Activated B cell treated with CpG ODN at 0.5 μM for 24 hours (primary cell): ENCODE measurements around the gene ZNF319. TPM values are rescaled to one million over a fixed set of nuclear protein-coding genes. Genes with fewer than 3 reads are reported as not detected.

Source experiments
- ATAC-seq: fragments of 200-7000 bp; cut with Tn5 transposase; one replicate; pipeline ENCODE4 v1.10.0; 2021; ENCODE audit warnings: low read depth, mild to moderate bottlenecking, moderate library complexity
- CTCF ChIA-PET: fragments of 350-600 bp; sonication (Branson Sonifier 250); formaldehyde crosslinking; loops from one replicate; lab custom pipeline; 2021; ENCODE audit warnings: antibody characterized with exemption; lab: Charles Lee
- POLR2A ChIA-PET: fragments of 350-600 bp; sonication (Branson Sonifier 250); formaldehyde crosslinking; loops from one replicate; lab custom pipeline; 2021; ENCODE audit warnings: antibody characterized with exemption; lab: Charles Lee
- DNase-seq: peaks from one replicate; pipeline ENCODE4 v3.0.0; 2022
- H3K27ac Mint-ChIP-seq: one replicate; pipeline ENCODE4 v1.8.0; 2020; ENCODE audit warnings: mixed read lengths
- H3K27me3 Mint-ChIP-seq: one replicate; pipeline ENCODE4 v1.8.0; 2021; ENCODE audit warnings: mixed read lengths
- H3K36me3 Mint-ChIP-seq: one replicate; pipeline ENCODE4 v1.8.0; 2021; ENCODE audit warnings: low read depth, mixed read lengths
- H3K4me1 Mint-ChIP-seq: one replicate; pipeline ENCODE4 v1.8.0; 2021; ENCODE audit warnings: mixed read lengths
- H3K4me3 Mint-ChIP-seq: one replicate; pipeline ENCODE4 v1.8.0; 2020; ENCODE audit warnings: mild to moderate bottlenecking, mixed read lengths
- H3K9me3 Mint-ChIP-seq: one replicate; pipeline ENCODE4 v1.8.0; 2020; ENCODE audit warnings: mixed read lengths
- intact Hi-C: fragments of 100-400 bp; cut with micrococcal nuclease; formaldehyde crosslinking; loops from one replicate; pipeline ENCODE4 v1.15.1; 2024
- total RNA-seq: library from RNA; stranded (reverse); gene quantifications from 2 replicates; pipeline ENCODE4 v1.2.3, GENCODE V29; 2022
- TF ChIP-seq, protein P1 (sequence below): fragments of 200-600 bp; IDR thresholded peaks from one replicate; pipeline ENCODE4 v1.8.0; 2022; ENCODE audit warnings: antibody characterized with exemption, mild to moderate bottlenecking

Gene ZNF319
- total RNA-seq, 1 donor from 2014 or later: 10.6 TPM

DNA sequence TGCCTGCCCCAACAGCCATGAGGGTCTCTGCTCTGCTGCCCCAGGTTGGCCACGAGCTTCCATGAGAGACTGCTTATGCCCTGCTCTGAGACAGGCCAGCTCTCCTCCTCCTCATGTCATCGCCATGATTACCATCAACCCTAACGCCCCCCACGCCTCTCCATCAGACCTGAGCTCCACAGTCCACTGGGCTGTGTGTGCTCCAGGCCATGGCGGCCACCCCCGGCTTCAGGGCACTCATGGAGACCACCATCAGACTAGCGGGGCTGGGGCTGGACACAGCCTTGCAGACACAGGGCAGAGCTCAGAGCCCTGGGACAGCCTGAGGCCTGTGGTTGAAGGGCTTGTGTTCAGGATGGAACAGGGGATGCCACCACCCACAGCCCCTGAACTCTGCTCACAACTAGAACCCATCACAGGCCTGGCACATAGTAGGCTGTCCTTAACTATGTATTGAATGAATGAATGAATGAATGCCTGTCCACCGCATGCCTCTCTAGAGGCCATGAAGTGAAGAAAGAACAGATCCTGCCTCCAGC lies 44.1 kb downstream of the ZNF319 start:
- Mint-ChIP-seq H3K27me3 (peaks cover 8% of the 10 kb centered on the region), H3K27ac (no peak overlapping the region), H3K36me3 (no peaks in the 10 kb centered on the region), H3K4me3 (no peak overlapping the region), H3K4me1 (no peaks in the 10 kb centered on the region), H3K9me3 (no peaks in the 10 kb centered on the region)
- ChIA-PET POLR2A (interaction anchor here (0.5 kb wide), 1 partner anchor 216 kb away, joined by 3 read pairs; no protein-coding TSS in a partner anchor), CTCF (no interaction called here)
- intact Hi-C loops: no loop called here
- ATAC-seq (no peak), DNase-seq (no peak)
- TF ChIP-seq, protein P1, sequence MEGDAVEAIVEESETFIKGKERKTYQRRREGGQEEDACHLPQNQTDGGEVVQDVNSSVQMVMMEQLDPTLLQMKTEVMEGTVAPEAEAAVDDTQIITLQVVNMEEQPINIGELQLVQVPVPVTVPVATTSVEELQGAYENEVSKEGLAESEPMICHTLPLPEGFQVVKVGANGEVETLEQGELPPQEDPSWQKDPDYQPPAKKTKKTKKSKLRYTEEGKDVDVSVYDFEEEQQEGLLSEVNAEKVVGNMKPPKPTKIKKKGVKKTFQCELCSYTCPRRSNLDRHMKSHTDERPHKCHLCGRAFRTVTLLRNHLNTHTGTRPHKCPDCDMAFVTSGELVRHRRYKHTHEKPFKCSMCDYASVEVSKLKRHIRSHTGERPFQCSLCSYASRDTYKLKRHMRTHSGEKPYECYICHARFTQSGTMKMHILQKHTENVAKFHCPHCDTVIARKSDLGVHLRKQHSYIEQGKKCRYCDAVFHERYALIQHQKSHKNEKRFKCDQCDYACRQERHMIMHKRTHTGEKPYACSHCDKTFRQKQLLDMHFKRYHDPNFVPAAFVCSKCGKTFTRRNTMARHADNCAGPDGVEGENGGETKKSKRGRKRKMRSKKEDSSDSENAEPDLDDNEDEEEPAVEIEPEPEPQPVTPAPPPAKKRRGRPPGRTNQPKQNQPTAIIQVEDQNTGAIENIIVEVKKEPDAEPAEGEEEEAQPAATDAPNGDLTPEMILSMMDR: no peak

DNA sequence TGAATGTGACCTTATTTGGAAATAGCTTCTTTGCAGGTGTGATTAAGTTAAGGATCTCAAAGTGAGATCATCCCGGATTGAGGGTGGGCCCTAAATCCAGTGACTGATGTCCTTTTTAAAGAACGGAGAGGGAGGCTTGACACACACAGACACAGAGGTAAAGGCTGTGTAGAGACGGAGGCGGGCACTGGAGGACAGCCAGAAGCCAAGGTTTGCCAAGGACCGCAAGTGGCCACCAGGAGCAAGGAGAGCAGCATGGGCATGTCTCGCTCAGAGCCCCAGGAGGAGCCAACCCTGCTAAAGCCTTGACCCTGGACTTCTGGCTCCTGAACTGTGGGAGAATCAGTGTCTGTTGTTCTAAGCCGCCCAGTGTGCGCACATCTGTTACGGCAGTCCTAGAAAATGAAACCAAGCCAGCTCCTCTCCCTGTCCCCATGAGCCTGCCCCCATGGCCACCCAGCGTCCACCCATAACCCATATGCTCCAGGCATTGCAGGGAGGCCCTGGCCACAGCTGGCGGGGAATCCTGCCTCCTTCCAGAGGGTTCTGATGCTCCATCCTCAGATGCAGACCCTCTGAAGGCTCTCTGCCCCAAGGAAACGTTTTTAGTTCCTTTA lies 44.8 kb downstream of the ZNF319 start:
- Mint-ChIP-seq H3K27ac (no peak overlapping the region), H3K36me3 (no peaks in the 10 kb centered on the region), H3K4me3 (no peak overlapping the region), H3K27me3 (peaks cover 10% of the 10 kb centered on the region), H3K4me1 (no peaks in the 10 kb centered on the region), H3K9me3 (no peaks in the 10 kb centered on the region)
- CTCF ChIA-PET: no interaction called here
- DNase-seq: no peak
- intact Hi-C loops: no loop called here
- ATAC-seq: no peak
- TF ChIP-seq, protein P1: no peak
- POLR2A ChIA-PET: no interaction called here

DNA sequence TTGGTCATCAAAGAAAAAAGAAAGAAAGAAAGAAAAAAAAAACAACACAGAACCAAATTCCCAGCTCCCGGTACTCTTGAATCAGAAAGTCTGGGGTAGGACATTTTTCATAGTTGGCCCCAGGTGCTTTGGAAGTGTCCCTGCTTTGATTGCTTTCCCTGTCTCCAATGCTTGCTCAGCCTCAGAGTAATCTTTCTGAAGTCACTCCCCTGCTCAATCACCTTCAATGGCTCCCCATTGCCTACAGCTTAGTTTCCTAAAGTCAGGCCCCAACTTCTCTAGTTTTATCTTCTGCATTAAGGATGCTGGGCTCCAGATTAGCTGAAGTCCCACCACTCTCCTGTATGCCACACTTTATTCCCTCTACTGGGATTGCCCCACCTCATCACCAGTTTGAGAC lies 46.6 kb downstream of the ZNF319 start:
- Mint-ChIP-seq H3K27me3 (peaks cover 6% of the 10 kb centered on the region), H3K4me1 (no peaks in the 10 kb centered on the region), H3K9me3 (peaks cover 5% of the 10 kb centered on the region), H3K27ac (no peak overlapping the region), H3K4me3 (no peak overlapping the region), H3K36me3 (no peaks in the 10 kb centered on the region)
- no peak for DNase-seq
- intact Hi-C loops: no loop called here
- ChIA-PET CTCF (no interaction called here), POLR2A (no interaction called here)
- no peak for ATAC-seq
- TF ChIP-seq, protein P1: no peak

DNA sequence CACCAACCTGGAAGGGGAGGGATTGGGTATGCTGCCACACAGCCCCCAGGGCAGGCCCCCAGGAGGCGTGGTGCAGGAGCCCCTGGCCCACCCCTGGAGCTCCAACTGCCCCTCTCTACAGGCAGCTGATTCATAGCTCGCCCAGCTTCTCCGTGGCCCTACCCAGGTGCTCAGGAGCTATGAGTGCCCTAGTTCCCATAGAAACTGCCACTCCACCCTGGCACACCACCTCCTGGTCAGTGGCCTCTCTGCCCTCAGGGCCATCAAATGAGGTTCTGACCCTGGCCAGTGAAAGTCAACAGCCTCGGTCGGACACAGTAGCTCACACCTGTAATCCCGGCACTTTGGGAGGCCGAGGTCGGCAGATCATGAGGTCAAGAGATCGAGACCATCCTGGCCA lies 47.6 kb downstream of the ZNF319 start:
- CTCF ChIA-PET: interaction anchor here (0.7 kb wide), 1 partner anchor 156 kb away, joined by 3 read pairs; no protein-coding TSS in a partner anchor
- DNase-seq (no peak), ATAC-seq (no peak)
- TF ChIP-seq, protein P1: no peak
- POLR2A ChIA-PET: no interaction called here
- intact Hi-C loops: no loop called here
- no peaks in the 10 kb centered on the region for H3K36me3 Mint-ChIP-seq
- H3K27me3 Mint-ChIP-seq: peaks cover 6% of the 10 kb centered on the region
- peaks cover 5% of the 10 kb centered on the region for H3K9me3 Mint-ChIP-seq
- no peak overlapping the region for H3K27ac Mint-ChIP-seq
- no peaks in the 10 kb centered on the region for H3K4me1 Mint-ChIP-seq
- H3K4me3 Mint-ChIP-seq: no peak overlapping the region

DNA sequence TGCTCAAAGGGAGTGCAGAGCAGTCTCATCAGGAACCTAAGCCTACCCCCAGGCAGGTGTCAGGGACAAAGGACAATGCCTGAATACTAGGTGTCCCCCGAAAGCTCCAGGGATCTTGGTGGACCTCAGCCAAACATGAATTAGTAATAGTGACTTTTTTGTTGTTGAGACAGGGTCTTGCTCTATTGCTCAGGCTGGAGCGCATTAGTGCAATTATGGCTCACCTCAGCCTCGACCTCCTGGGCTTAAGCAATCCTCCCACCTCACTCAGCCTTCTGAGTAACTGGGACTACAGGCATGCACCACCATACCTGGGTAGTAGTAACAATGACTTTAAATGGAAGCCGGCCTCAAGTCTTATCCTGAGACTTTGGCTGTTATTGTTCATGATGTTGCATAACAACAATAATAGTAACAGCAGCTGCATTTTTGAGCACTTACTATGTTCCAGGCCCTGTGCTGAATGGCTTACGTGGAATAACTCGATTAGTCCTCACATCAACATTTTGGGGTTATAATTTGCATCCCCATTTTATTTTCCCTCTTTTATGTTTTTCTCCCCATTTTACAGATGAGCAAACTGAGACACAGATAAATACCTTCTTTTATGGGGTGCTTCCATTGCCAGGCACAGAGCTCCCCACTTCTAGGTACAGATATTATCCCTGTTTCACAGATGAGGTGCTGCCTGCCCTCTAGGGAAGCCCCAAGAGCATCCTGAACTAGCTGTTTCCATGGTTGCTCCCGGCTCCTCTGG lies 49.1 kb downstream of the ZNF319 start:
- Mint-ChIP-seq H3K4me1 (no peaks in the 10 kb centered on the region), H3K27ac (no peak overlapping the region), H3K9me3 (peaks cover 5% of the 10 kb centered on the region), H3K27me3 (peaks cover 6% of the 10 kb centered on the region), H3K36me3 (no peaks in the 10 kb centered on the region), H3K4me3 (no peak overlapping the region)
- intact Hi-C loops: no loop called here
- CTCF ChIA-PET: no interaction called here
- ATAC-seq (no peak), DNase-seq (no peak)
- TF ChIP-seq, protein P1: no peak
- POLR2A ChIA-PET: no interaction called here
